SK-N-SH (cell line): ENCODE data around the gene CEACAM8. TPM values are rescaled to one million over a fixed set of nuclear protein-coding genes. Genes with fewer than 3 reads are reported as not detected.

Source experiments
- CTCF ChIA-PET: fragments of 300-600, 350-600 bp; formaldehyde crosslinking; extraction: SDS; loops from one replicate; lab custom pipeline; 2021; lab: Yijun Ruan, JAX
- POLR2A ChIA-PET: fragments of 350-600 bp; sonication (Branson Sonifier 250); formaldehyde crosslinking; extraction: SDS; loops from one replicate; lab custom pipeline; 2020; ENCODE audit warnings: antibody characterized with exemption, inconsistent platforms; lab: Yijun Ruan, JAX
- DNase-seq: peaks from one replicate; pipeline ENCODE4 v3.0.0; 2012
- H2AFZ ChIP-seq: fragments of 200-600 bp; sonication (generic); 2 replicates; pipeline ENCODE4 v1.8.1; 2016; ENCODE audit warnings: antibody characterized with exemption, mild to moderate bottlenecking, low read depth
- H3F3A ChIP-seq: fragments of 200-600 bp; sonication (generic); replicated peaks from 2 replicates; pipeline ENCODE3; 2016; ENCODE audit warnings: antibody characterized with exemption, mild to moderate bottlenecking; ENCODE audit not compliant: insufficient read depth
- H3K27ac ChIP-seq, 2 experiments: fragments of 200-500 bp in 1 of 2; fragments of 200-600 bp in 1 of 2; sonication (Bioruptor generic) in 1 of 2; sonication (generic), shearing (Covaris generic) in 1 of 2; 2 replicates each; pipeline versions ENCODE4 v1.5.1 to v1.6.1; 2014 to 2016; ENCODE audit warnings: low read depth in 2 of 2, inconsistent platforms in 1 of 2, low read length in 1 of 2, mild to moderate bottlenecking in 1 of 2, mixed read lengths in 1 of 2
- H3K27me3 ChIP-seq: fragments of 200-600 bp; sonication (generic), shearing (Covaris generic); 2 replicates; pipeline ENCODE4 v1.6.1; 2016; ENCODE audit warnings: mixed run types; ENCODE audit not compliant: insufficient read depth
- H3K36me3 ChIP-seq, 2 experiments: fragments of 200-500 bp in 1 of 2; fragments of 200-600 bp in 1 of 2; sonication (Bioruptor generic) in 1 of 2; sonication (generic) in 1 of 2; replicated peaks in 1 of 2; 2 replicates each; pipeline versions ENCODE3 to v1.5.1; 2014 to 2016; ENCODE audit warnings: low read length in 1 of 2, mild to moderate bottlenecking in 1 of 2; ENCODE audit not compliant: insufficient read depth in 2 of 2, control insufficient read depth in 1 of 2
- H3K4me1 ChIP-seq, 2 experiments: fragments of 200-500 bp in 1 of 2; fragments of 200-600 bp in 1 of 2; sonication (Bioruptor generic) in 1 of 2; sonication (generic), shearing (Covaris generic) in 1 of 2; 2 replicates each; pipeline versions ENCODE4 v1.5.1 to v1.6.1; 2014 to 2016; ENCODE audit warnings: low read depth in 1 of 2, low read length in 1 of 2, mixed run types in 1 of 2; ENCODE audit not compliant: insufficient read depth in 2 of 2, control insufficient read depth in 1 of 2
- H3K4me2 ChIP-seq: fragments of 200-600 bp; sonication (generic), shearing (Covaris generic); 2 replicates; pipeline ENCODE4 v1.6.1; 2017; ENCODE audit warnings: mixed run types
- H3K4me3 ChIP-seq, 2 experiments: fragments of 200-500 bp in 1 of 2; fragments of 200-600 bp in 1 of 2; sonication (Bioruptor generic) in 1 of 2; sonication (generic), shearing (Covaris generic) in 1 of 2; 2 replicates each; pipeline versions ENCODE4 v1.5.1 to v1.8.1; 2014 to 2016; ENCODE audit warnings: low read depth in 2 of 2, inconsistent platforms in 1 of 2, low read length in 1 of 2, mild to moderate bottlenecking in 1 of 2, mixed read lengths in 1 of 2, moderate library complexity in 1 of 2
- H3K79me2 ChIP-seq: fragments of 200-600 bp; sonication (generic); 2 replicates; pipeline ENCODE4 v1.8.1; 2017; ENCODE audit warnings: mild to moderate bottlenecking; ENCODE audit not compliant: insufficient read depth
- H3K9ac ChIP-seq: fragments of 200-600 bp; sonication (generic); 2 replicates; pipeline ENCODE4 v1.6.1; 2017; ENCODE audit warnings: mixed run types
- H3K9me2 ChIP-seq: fragments of 200-600 bp; sonication (generic); 2 replicates; pipeline ENCODE4 v1.6.1; 2017; ENCODE audit warnings: mixed run types
- H3K9me3 ChIP-seq: fragments of 200-600 bp; sonication (generic); 2 replicates; pipeline ENCODE4 v1.6.1; 2017; ENCODE audit warnings: mixed run types, mild to moderate bottlenecking, moderate library complexity
- H4K20me1 ChIP-seq: fragments of 200-600 bp; sonication (generic); 2 replicates; pipeline ENCODE4 v1.6.1; 2017; ENCODE audit warnings: mild to moderate bottlenecking, mixed run types; ENCODE audit not compliant: insufficient read depth
- CHD2 ChIP-seq: fragments of 150-350 bp; IDR thresholded peaks from 2 replicates; pipeline ENCODE4 v1.6.1; 2018; ENCODE audit warnings: low read length; ENCODE audit not compliant: partially characterized antibody
- ELF1 ChIP-seq: IDR thresholded peaks from 2 replicates; pipeline ENCODE4 v1.4.0; 2012
- EP300 ChIP-seq, 2 experiments: IDR thresholded peaks; 2 replicates each; pipeline versions ENCODE4 v1.4.0 to v1.6.1; 2012; ENCODE audit warnings: borderline replicate concordance in 1 of 2, low read depth in 1 of 2, low read length in 1 of 2
- EZH2phosphoT487 ChIP-seq: fragments of 200-600 bp; sonication (generic); IDR thresholded peaks from 2 replicates; pipeline ENCODE4 v1.6.1; 2017; ENCODE audit warnings: low read depth, mixed run types, mild to moderate bottlenecking, antibody characterized with exemption, moderate library complexity, borderline replicate concordance
- FOSL2 ChIP-seq: IDR thresholded peaks from 2 replicates; pipeline ENCODE4 v1.4.0; 2012; ENCODE audit warnings: low read depth, mild to moderate bottlenecking, moderate library complexity, borderline replicate concordance
- MAX ChIP-seq: IDR thresholded peaks from 2 replicates; pipeline ENCODE4 v1.4.0; 2012; ENCODE audit warnings: low read depth
- POLR2AphosphoS5 ChIP-seq: IDR thresholded peaks from 2 replicates; pipeline ENCODE4 v1.6.1; 2012; ENCODE audit warnings: low read depth, low read length
- RCOR1 ChIP-seq: fragments of 150-350 bp; IDR thresholded peaks from 2 replicates; pipeline ENCODE4 v1.6.1; 2017; ENCODE audit warnings: antibody characterized with exemption, low read length
- REST ChIP-seq: IDR thresholded peaks from 2 replicates; pipeline ENCODE4 v1.6.1; 2012; ENCODE audit warnings: mild to moderate bottlenecking, low read depth, low read length, moderate library complexity
- RXRA ChIP-seq: IDR thresholded peaks from 2 replicates; pipeline ENCODE4 v1.4.0; 2012; ENCODE audit warnings: low read depth, mild to moderate bottlenecking, borderline replicate concordance
- SIN3A ChIP-seq: IDR thresholded peaks from 2 replicates; pipeline ENCODE4 v1.6.1; 2012; ENCODE audit warnings: low read depth, mild to moderate bottlenecking, low read length, moderate library complexity, borderline replicate concordance
- TCF12 ChIP-seq: IDR thresholded peaks from 2 replicates; pipeline ENCODE4 v1.4.0; 2012
- WGBS: methylation state at CpG from one replicate; pipeline ENCODE4 v1.1.6; 2017; ENCODE audit warnings: low lambda C conversion rate; 5-methylcytosine and 5-hydroxymethylcytosine counted together
- polyA plus RNA-seq, 3 experiments: library from polyadenylated mRNA; depleted of rRNA; stranded (reverse); fragments of >200 nt; gene quantifications; 2 replicates each; pipeline ENCODE4 v1.2.3, GENCODE V29; 2012
- TF ChIP-seq, protein P1 (sequence below): IDR thresholded peaks from 2 replicates; pipeline ENCODE4 v1.4.0; 2012; ENCODE audit warnings: low read depth, borderline replicate concordance

The CEACAM8 gene
- polyA plus RNA-seq, 1 of the 3 experiments (the other 2 are of a cell fraction) = not detected

- H3K4me3 ChIP-seq = no peak overlapping the region
- ChIA-PET POLR2A (no interaction called here), CTCF (interaction anchor here (1.2 to 2.0 kb wide), 2 partner anchors 33 to 190 kb away, joined by 4 to 8 read pairs; no protein-coding TSS in a partner anchor)
- no peak overlapping the region for H3K27ac ChIP-seq
- H3K36me3 ChIP-seq = no peaks in the 10 kb centered on the region
- H3K79me2 ChIP-seq = no peaks in the 10 kb centered on the region
- no peaks in the 10 kb centered on the region for H3F3A ChIP-seq
- H3K4me1 ChIP-seq = no peaks in the 10 kb centered on the region
- no peak overlapping the region for H3K9ac ChIP-seq
- H3K9me2 ChIP-seq = no peaks in the 10 kb centered on the region
- DNase-seq = no peak
- H4K20me1 ChIP-seq = no peaks in the 10 kb centered on the region
- no peak overlapping the region for H3K4me2 ChIP-seq
- H2AFZ ChIP-seq = no peak overlapping the region
- no peak for TF ChIP-seq EZH2phosphoT487
- TF ChIP-seq FOSL2 = no peak
- TF ChIP-seq POLR2AphosphoS5 = no peak
- TF ChIP-seq SIN3A = no peak
- no peaks in the 10 kb centered on the region for H3K9me3 ChIP-seq
- peaks cover 10% of the 10 kb centered on the region; the same call in 1 of the 2 replicates for H3K27me3 ChIP-seq
Observed at GRCh38 chr19:42629191-42629590, 34.5 kb upstream of the CEACAM8 start.

DNA sequence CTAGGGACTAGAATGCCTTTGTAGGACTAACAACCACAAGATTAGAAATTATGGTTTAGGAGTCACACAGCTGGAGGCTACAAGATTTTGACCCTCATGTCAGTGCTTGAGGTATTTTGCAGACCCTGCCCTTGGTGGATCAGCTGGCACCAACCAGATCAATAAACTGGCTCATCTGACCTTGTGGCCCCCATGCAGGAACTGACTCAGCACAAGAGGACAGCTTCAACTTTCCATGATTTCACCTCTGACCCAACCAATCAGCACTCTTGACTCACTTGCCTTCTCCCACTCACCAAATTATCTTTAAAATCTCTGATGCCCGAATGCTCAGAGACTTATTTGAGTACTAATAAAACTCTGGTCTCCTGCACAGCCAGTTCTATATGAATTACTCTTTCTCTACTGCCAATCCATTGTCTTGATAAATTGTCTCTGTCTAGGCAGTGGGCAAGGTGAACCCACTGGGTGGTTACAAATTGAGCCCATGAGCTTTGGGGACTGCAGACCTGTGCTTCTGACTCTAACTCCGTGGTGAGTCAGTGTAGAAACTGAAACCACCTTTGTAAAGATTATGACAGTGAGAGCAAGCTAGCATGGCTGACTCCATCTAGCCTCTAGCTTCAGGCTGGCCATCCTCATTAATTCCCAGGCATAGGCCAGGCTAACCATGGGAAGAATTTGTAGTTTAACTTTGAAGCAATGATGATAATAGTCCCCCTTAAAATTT is 33.9 kb upstream of the CEACAM8 start:
- CTCF ChIA-PET = interaction anchor here (0.9 to 2.0 kb wide), 3 partner anchors 32 to 190 kb away, joined by 3 to 8 read pairs (median 4); no protein-coding TSS in a partner anchor
- 0% methylated on average over 2 of the region's 2 CpGs for WGBS
- no peaks in the 10 kb centered on the region for H3K36me3 ChIP-seq
- no peak for DNase-seq
- no peaks in the 10 kb centered on the region for H3F3A ChIP-seq
- H3K9me2 ChIP-seq = no peaks in the 10 kb centered on the region
- H3K4me3 ChIP-seq = no peak overlapping the region
- no peaks in the 10 kb centered on the region for H3K4me1 ChIP-seq
- POLR2A ChIA-PET = no interaction called here
- no peak overlapping the region for H3K27ac ChIP-seq
- no peaks in the 10 kb centered on the region for H4K20me1 ChIP-seq
- H3K9me3 ChIP-seq = no peaks in the 10 kb centered on the region
- H3K79me2 ChIP-seq = no peaks in the 10 kb centered on the region
- H3K27me3 ChIP-seq = peaks cover 14% of the 10 kb centered on the region; the same call in 1 of the 2 replicates
- no peak overlapping the region for H2AFZ ChIP-seq
- H3K9ac ChIP-seq = no peak overlapping the region
- TF ChIP-seq EZH2phosphoT487 (no peak), EP300 (IDR thresholded peaks at IDR 0.05; ENCODE audit: borderline replicate concordance in 1 of 2, low read depth in 1 of 2, low read length in 1 of 2) (no peak), CHD2 (no peak), RCOR1 (no peak), RXRA (no peak), MAX (no peak), FOSL2 (no peak), ELF1 (no peak), REST (no peak), SIN3A (no peak), TCF12 (no peak)
- TF ChIP-seq, protein P1, sequence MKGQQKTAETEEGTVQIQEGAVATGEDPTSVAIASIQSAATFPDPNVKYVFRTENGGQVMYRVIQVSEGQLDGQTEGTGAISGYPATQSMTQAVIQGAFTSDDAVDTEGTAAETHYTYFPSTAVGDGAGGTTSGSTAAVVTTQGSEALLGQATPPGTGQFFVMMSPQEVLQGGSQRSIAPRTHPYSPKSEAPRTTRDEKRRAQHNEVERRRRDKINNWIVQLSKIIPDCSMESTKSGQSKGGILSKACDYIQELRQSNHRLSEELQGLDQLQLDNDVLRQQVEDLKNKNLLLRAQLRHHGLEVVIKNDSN = no peak
- H3K4me2 ChIP-seq = no peak overlapping the region
